ENCODE results near the gene FKBP10. TPM values are rescaled to one million over a fixed set of nuclear protein-coding genes. Genes with fewer than 3 reads are reported as not detected.
"Not testable (repeated sequence)": the region's sequence is repeated elsewhere in the genome, so short reads cannot be mapped to it uniquely, and the experiment has no call there.

Gene FKBP10
- total RNA-seq, 1 donor, result 0.21 TPM

- H3K27me3 ChIP-seq (ENCODE audit: insufficient read depth, low read length), result peaks cover 6% of the 10 kb centered on the region
Observed at GRCh38 chr17:41813152-41813680, 412 bp downstream of the FKBP10 start.

GRCh38 chr17:41813699-41814124 is 908 bp downstream of the FKBP10 start:
- Histone ChIP-seq H3K27me3 (ENCODE audit: insufficient read depth, low read length) (peaks cover 6% of the 10 kb centered on the region), H3K4me3 (ENCODE audit: low read length) (no peak overlapping the region), H3K4me1 (ENCODE audit: insufficient read depth, low read length) (peaks cover 22% of the 10 kb centered on the region), H3K9me3 (ENCODE audit: low read depth, low read length) (no peaks in the 10 kb centered on the region)

More at GRCh38 chr17:41813152-41813680, 412 bp downstream of the FKBP10 start:
- Histone ChIP-seq H3K9me3 (ENCODE audit: low read depth, low read length) (no peaks in the 10 kb centered on the region), H3K4me1 (ENCODE audit: insufficient read depth, low read length) (peaks cover 22% of the 10 kb centered on the region), H3K4me3 (ENCODE audit: low read length) (no peak overlapping the region)

- Histone ChIP-seq H3K27me3 (ENCODE audit: insufficient read depth, low read length) (peaks cover 6% of the 10 kb centered on the region), H3K9me3 (ENCODE audit: low read depth, low read length) (no peaks in the 10 kb centered on the region), H3K4me1 (ENCODE audit: insufficient read depth, low read length) (peaks cover 22% of the 10 kb centered on the region), H3K4me3 (ENCODE audit: low read length) (no peak overlapping the region)
Observed at GRCh38 chr17:41814195-41814594, 1.4 kb downstream of the FKBP10 start.

GRCh38 chr17:41816637-41817320 is 4.0 kb downstream of the FKBP10 start:
- Histone ChIP-seq H3K27me3 (ENCODE audit: insufficient read depth, low read length) (peaks cover 6% of the 10 kb centered on the region), H3K9me3 (ENCODE audit: low read depth, low read length) (no peaks in the 10 kb centered on the region), H3K4me1 (ENCODE audit: insufficient read depth, low read length) (peaks cover 10% of the 10 kb centered on the region), H3K4me3 (ENCODE audit: low read length) (no peak overlapping the region)

GRCh38 chr17:41818024-41818423 is 5.2 kb downstream of the FKBP10 start:
- H3K27me3 ChIP-seq (ENCODE audit: insufficient read depth, low read length), result no peaks in the 10 kb centered on the region
- H3K4me3 ChIP-seq (ENCODE audit: low read length), result no peak overlapping the region
- H3K9me3 ChIP-seq (ENCODE audit: low read depth, low read length), result no peaks in the 10 kb centered on the region
- no peaks in the 10 kb centered on the region for H3K4me1 ChIP-seq (ENCODE audit: insufficient read depth, low read length)

- Histone ChIP-seq H3K4me3 (ENCODE audit: low read length) (no peak overlapping the region), H3K27me3 (ENCODE audit: insufficient read depth, low read length) (no peaks in the 10 kb centered on the region), H3K4me1 (ENCODE audit: insufficient read depth, low read length) (no peaks in the 10 kb centered on the region)
Observed at GRCh38 chr17:41821776-41822175, 9.0 kb downstream of the FKBP10 start.

GRCh38 chr17:41822216-41823140 is 9.7 kb downstream of the FKBP10 start:
- no peaks in the 10 kb centered on the region for H3K9me3 ChIP-seq (ENCODE audit: low read depth, low read length)
- H3K4me3 ChIP-seq (ENCODE audit: low read length), result no peak overlapping the region
- H3K27me3 ChIP-seq (ENCODE audit: insufficient read depth, low read length), result no peaks in the 10 kb centered on the region
- no peaks in the 10 kb centered on the region for H3K4me1 ChIP-seq (ENCODE audit: insufficient read depth, low read length)

More at GRCh38 chr17:41821776-41822175, 9.0 kb downstream of the FKBP10 start:
- H3K9me3 ChIP-seq (ENCODE audit: low read depth, low read length), result no peaks in the 10 kb centered on the region

- Histone ChIP-seq H3K4me3 (ENCODE audit: low read length) (no peak overlapping the region), H3K9me3 (ENCODE audit: low read depth, low read length) (no peaks in the 10 kb centered on the region), H3K27me3 (ENCODE audit: insufficient read depth, low read length) (no peaks in the 10 kb centered on the region), H3K4me1 (ENCODE audit: insufficient read depth, low read length) (no peaks in the 10 kb centered on the region)
Observed at GRCh38 chr17:41823141-41823524, 10.3 kb downstream of the FKBP10 start.

GRCh38 chr17:41823580-41823979 is 10.8 kb downstream of the FKBP10 start:
- Histone ChIP-seq H3K4me3 (ENCODE audit: low read length) (no peak overlapping the region), H3K27me3 (ENCODE audit: insufficient read depth, low read length) (no peaks in the 10 kb centered on the region), H3K4me1 (ENCODE audit: insufficient read depth, low read length) (no peaks in the 10 kb centered on the region), H3K9me3 (ENCODE audit: low read depth, low read length) (no peaks in the 10 kb centered on the region)

GRCh38 chr17:41824086-41824485 is 11.3 kb downstream of the FKBP10 start:
- no peaks in the 10 kb centered on the region for H3K4me1 ChIP-seq (ENCODE audit: insufficient read depth, low read length)
- no peaks in the 10 kb centered on the region for H3K27me3 ChIP-seq (ENCODE audit: insufficient read depth, low read length)
- H3K9me3 ChIP-seq (ENCODE audit: low read depth, low read length), result no peaks in the 10 kb centered on the region
- H3K4me3 ChIP-seq (ENCODE audit: low read length), result no peak overlapping the region

- no peak overlapping the region for H3K4me3 ChIP-seq (ENCODE audit: low read length)
- no peaks in the 10 kb centered on the region for H3K27me3 ChIP-seq (ENCODE audit: insufficient read depth, low read length)
- no peaks in the 10 kb centered on the region for H3K4me1 ChIP-seq (ENCODE audit: insufficient read depth, low read length)
- no peaks in the 10 kb centered on the region for H3K9me3 ChIP-seq (ENCODE audit: low read depth, low read length)
Observed at GRCh38 chr17:41825175-41825845, 12.5 kb downstream of the FKBP10 start.

- H3K4me1 ChIP-seq (ENCODE audit: insufficient read depth, low read length); H3K4me3 ChIP-seq (ENCODE audit: low read length); H3K27me3 ChIP-seq (ENCODE audit: insufficient read depth, low read length); H3K9me3 ChIP-seq (ENCODE audit: low read depth, low read length): not testable (repeated sequence)
Observed at GRCh38 chr17:41829961-41830360, 17.2 kb downstream of the FKBP10 start.

GRCh38 chr17:41835214-41835799 is 22.5 kb downstream of the FKBP10 start:
- H3K4me1 ChIP-seq (ENCODE audit: insufficient read depth, low read length), result peaks cover 14% of the 10 kb centered on the region
- H3K4me3 ChIP-seq (ENCODE audit: low read length), result peak overlapping the region; percentile 55
- H3K9me3 ChIP-seq (ENCODE audit: low read depth, low read length), result no peaks in the 10 kb centered on the region

GRCh38 chr17:41835800-41836549 is 23.2 kb downstream of the FKBP10 start, which contains the start of gene NT5C3B:
NT5C3B (minus strand) TSS chr17:41836232; CDS start chr17:41836193, 39 bp downstream.
- peaks cover 14% of the 10 kb centered on the region for H3K4me1 ChIP-seq (ENCODE audit: insufficient read depth, low read length)
- H3K4me3 ChIP-seq (ENCODE audit: low read length), result peak within 1 kb of the TSS; percentile 55
- H3K9me3 ChIP-seq (ENCODE audit: low read depth, low read length), result no peaks in the 10 kb centered on the region
- H3K27me3 ChIP-seq (ENCODE audit: insufficient read depth, low read length), result no peaks in the 10 kb centered on the region

More at GRCh38 chr17:41835214-41835799, 22.5 kb downstream of the FKBP10 start:
- H3K27me3 ChIP-seq (ENCODE audit: insufficient read depth, low read length), result no peaks in the 10 kb centered on the region

Data from mononuclear cell (primary cell).